PFSK-1 (cell line): ENCODE results near the gene PLK5.

Experiments
- FOXP2 ChIP-seq: optimal IDR thresholded peaks from 2 replicates; pipeline ENCODE3; 2011; ENCODE audit warnings: borderline replicate concordance, control low read depth, inconsistent platforms; ENCODE audit not compliant: insufficient read depth; ENCODE audit errors: extremely low read length, extremely low read depth
- POLR2AphosphoS5 ChIP-seq: IDR thresholded peaks from 2 replicates; pipeline ENCODE4 v1.6.1; 2012; ENCODE audit warnings: low read depth, mild to moderate bottlenecking, control low read depth, low read length, moderate library complexity
- REST ChIP-seq, 2 experiments: IDR thresholded peaks; 2 replicates each; pipeline versions ENCODE4 v1.6.1 to v1.8.0; 2011 to 2012; ENCODE audit warnings: low read depth in 2 of 2, low read length in 2 of 2, control low read depth in 1 of 2, inconsistent platforms in 1 of 2, mild to moderate bottlenecking in 1 of 2, moderate library complexity in 1 of 2; ENCODE audit not compliant: insufficient read depth in 1 of 2
- SIN3A ChIP-seq: IDR thresholded peaks from 2 replicates; pipeline ENCODE4 v1.6.1; 2012; ENCODE audit warnings: mild to moderate bottlenecking, low read length, moderate library complexity, borderline replicate concordance; ENCODE audit not compliant: insufficient read depth
- TAF1 ChIP-seq: IDR thresholded peaks from 2 replicates; pipeline ENCODE4 v1.6.1; 2012; ENCODE audit warnings: low read length, control low read depth, borderline replicate concordance; ENCODE audit not compliant: insufficient read depth

PLK5 gene

DNA sequence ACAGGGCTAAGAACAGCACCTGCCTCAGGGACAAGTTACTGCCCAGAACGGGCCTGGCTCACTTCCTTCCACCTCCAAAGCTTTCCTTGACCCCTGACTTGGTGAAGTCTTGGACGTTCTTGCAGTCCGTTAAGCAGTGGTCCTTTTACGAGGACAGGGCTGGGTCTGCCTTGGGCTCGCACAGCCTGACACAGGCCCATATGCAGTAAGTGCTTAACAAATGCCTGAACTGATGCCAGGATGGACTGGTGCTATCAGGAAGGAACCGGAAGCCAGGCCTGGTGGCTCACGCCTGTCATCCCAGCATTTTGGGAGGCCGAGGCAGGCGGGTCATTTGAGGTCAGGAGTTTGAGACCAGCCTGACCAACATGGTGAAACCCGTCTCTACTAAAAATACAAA lies 1.8 kb upstream of the PLK5 start:
- TF ChIP-seq TAF1: no peak
- no peak for TF ChIP-seq POLR2AphosphoS5
- TF ChIP-seq FOXP2: no peak
- no peak for TF ChIP-seq REST (IDR thresholded peaks at IDR 0.05; ENCODE audit: insufficient read depth in 1 of 2, low read depth in 2 of 2, low read length in 2 of 2)
- TF ChIP-seq SIN3A: no peak

DNA sequence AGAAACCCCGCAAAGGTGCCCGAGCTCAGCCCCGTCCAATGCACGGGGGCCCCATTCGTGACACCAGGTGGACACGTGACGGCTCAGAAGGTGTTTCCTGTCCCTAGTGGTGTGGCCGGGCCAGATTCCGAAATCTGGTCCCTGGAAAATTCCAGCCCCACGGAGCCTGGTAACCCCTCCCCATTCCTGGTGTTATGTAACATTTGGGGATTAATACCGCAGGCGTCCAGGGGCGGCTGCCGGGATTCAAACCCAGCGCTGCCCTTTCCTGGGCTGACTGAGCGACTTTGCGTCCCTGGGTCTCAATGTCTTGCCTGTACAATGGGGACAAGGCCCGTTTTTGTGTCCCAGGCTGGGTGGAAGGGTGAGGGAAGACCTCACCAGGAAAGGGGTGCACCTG lies 1.0 kb upstream of the PLK5 start:
- TF ChIP-seq POLR2AphosphoS5: no peak
- TF ChIP-seq REST (IDR thresholded peaks at IDR 0.05; ENCODE audit: insufficient read depth in 1 of 2, low read depth in 2 of 2, low read length in 2 of 2): no peak
- TF ChIP-seq TAF1: no peak
- TF ChIP-seq FOXP2: no peak
- no peak for TF ChIP-seq SIN3A

DNA sequence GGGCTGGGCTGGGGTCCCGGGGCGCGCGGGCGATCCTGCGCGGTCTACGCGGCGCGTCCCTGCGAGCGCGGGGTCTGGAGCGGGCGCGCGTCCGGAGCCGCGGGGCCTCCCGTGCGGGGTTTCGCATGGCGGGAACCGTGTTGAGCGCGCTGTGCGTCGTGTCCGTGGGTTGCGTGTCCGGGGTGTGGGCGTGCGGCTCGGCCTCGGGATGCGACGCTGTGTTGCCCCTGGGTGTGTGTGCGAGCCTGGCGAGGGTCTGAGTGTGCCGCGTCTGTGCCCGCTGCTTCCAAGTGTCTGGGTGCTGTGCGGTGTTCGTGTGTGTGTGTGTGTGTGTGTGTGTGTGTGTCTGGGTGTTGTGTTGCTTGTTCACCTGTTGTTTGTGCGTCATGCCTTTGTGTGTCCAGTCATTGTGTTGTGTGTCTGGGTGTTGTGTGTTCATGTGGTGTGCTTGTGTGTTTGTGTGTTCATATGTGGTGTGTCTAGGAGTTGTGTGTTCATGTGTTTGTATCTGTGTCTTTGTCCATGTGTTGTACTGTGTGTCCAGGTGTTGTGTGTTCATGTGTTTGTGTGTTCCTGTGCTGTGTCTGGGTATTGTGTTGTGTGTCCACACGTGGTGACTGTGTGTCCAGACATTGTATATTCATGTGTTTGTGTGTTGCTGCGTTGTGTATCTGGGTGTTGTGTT lies 552 bp downstream of the PLK5 start:
- TF ChIP-seq FOXP2 (no peak), REST (IDR thresholded peaks at IDR 0.05; ENCODE audit: insufficient read depth in 1 of 2, low read depth in 2 of 2, low read length in 2 of 2) (no peak), POLR2AphosphoS5 (no peak), TAF1 (no peak), SIN3A (no peak)

GRCh38 chr19:1524972-1525325 lies 1.1 kb downstream of the PLK5 start:
- TF ChIP-seq SIN3A (no peak), POLR2AphosphoS5 (no peak), REST (IDR thresholded peaks at IDR 0.05; ENCODE audit: insufficient read depth in 1 of 2, low read depth in 2 of 2, low read length in 2 of 2) (no peak), FOXP2 (no peak), TAF1 (no peak)

- no peak for TF ChIP-seq FOXP2
- TF ChIP-seq POLR2AphosphoS5: no peak
- TF ChIP-seq REST (IDR thresholded peaks at IDR 0.05; ENCODE audit: insufficient read depth in 1 of 2, low read depth in 2 of 2, low read length in 2 of 2): no peak
- no peak for TF ChIP-seq TAF1
- TF ChIP-seq SIN3A: no peak
These were observed 1.5 kb downstream of the PLK5 start for GRCh38 chr19:1525343-1525742.
